ENCODE measurements around the gene ZG16B.

- TF ChIP-seq EP300 (IDR thresholded peaks at IDR 0.05) (no peak), POLR2AphosphoS5 (IDR thresholded peaks at IDR 0.05) (no peak), CTCF (IDR thresholded peaks at IDR 0.05) (no peak)
Observed at GRCh38 chr16:2831203-2831602, 1.1 kb downstream of the ZG16B start.

Data from upper lobe of left lung (tissue), 4 donors.